Endometrial microvascular endothelial cells (primary cell): ENCODE measurements around the gene TSPAN18. TPM values are rescaled to one million over a fixed set of nuclear protein-coding genes. Genes with fewer than 3 reads are reported as not detected.

Experiments
- in situ Hi-C: cut with HindIII; loops from 2 replicates; pipeline ENCODE4 v1.10.0; 2017; ENCODE audit warnings: low sequenced_read_pairs, low pct_unique_long_range_greater_than_20kb; ENCODE audit errors: inconsistent ontology term
- total RNA-seq: library from RNA; depleted of rRNA; stranded (reverse); fragments of >200 nt; gene quantifications from one replicate; pipeline ENCODE4 v1.2.3, GENCODE V29; 2015; ENCODE audit errors: inconsistent ontology term

The TSPAN18 gene
- total RNA-seq, 1 donor from 2014 or later = 21.4 TPM

DNA sequence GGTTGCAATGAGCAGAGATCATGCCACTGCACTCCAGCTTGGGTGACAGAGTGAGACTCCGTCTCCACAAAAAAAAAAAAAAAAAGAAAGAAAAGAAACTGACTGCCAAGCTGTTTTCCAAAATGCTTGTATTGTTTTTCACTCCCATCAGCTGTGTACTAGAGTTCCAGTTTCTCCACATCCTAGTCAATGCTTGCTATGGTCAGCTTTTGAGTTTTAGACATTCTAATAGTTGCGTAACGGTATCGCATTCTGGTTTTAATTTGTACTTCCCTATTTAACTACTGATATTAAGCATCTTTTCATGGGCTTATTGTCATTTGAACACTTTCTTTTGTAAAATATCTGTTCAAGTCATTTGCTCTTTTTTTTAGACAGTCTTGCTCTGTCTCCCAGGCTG, 55.7 kb downstream of the TSPAN18 start:
- in situ Hi-C loops = loop anchor here (25.0 kb wide), 1 partner anchor 105 kb away; no protein-coding TSS in a partner anchor

DNA sequence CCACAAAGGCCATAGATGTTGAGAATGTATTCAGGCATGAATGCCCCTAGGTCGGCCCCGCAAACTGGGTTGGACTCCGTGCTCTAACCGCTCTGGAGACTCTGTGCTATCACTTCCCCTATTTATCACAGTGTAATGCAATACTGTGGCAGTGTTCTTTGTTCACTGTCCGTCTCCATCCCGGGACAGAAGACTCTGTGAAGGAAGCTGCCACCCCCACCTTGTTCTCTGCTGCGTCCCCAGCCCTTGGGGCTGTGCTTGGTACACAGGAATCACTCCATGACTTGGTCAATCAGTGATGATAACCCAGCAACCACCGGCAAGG, 57.6 kb downstream of the TSPAN18 start:
- in situ Hi-C loops = loop anchor here (25.0 kb wide), 1 partner anchor 103 kb away; no protein-coding TSS in a partner anchor

DNA sequence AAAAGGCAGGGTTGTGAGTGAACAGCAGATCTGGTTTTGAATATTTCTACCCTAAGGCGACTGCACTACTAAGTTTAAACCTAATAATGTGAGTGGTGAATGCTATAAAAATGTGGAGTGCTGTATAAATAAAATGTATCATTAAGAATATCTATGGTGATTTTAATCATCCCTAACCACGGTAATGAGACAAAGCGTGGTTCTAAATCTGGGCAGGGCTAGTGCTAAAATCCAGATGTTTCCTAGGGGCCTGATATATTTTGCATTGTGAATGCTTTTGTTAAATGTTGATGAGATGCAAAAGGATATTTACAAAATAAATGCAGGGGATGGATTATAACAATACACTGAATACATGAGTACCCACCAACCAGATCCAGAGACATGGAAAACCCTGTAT, 58.1 kb downstream of the TSPAN18 start:
- in situ Hi-C loops = loop anchor here (25.0 kb wide), 1 partner anchor 102 kb away; no protein-coding TSS in a partner anchor

DNA sequence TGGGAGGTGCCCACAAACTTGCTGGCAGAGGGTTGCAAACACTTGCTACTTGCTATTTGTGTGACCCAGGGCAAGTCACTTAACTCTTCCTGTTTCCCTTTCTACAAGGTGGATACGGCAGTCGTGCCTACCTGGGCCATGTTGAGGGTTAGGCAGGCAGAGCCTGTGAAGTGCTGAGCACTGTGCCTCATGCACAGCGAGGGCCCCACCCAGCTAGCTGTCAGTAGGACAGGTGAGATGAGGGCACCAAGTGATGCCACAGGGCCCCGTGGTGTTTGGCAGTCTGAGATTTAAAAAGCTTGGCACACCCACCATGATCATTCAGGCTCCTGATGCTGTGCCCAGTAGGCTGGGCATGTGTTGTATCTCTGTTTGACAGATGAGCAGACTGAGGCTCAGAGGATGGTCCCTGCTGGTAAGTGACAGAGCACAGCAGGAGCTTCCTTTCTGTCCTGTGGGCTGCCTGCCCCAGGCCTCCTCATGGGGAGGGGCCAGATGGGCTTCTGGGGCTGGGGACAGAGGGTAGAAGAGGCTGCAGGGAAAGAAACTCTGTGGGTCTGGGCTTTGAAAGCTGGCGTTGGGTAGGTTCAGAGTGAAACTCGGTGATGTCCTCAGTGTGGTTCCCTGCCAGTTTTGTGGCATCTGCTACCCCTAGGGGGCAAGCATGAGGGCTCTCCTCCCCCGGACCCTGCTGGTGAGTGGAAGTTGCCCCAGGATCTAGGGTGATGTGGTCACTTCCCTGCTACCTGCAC, 59.3 kb downstream of the TSPAN18 start:
- in situ Hi-C loops = loop anchor here (25.0 kb wide), 1 partner anchor 101 kb away; no protein-coding TSS in a partner anchor

DNA sequence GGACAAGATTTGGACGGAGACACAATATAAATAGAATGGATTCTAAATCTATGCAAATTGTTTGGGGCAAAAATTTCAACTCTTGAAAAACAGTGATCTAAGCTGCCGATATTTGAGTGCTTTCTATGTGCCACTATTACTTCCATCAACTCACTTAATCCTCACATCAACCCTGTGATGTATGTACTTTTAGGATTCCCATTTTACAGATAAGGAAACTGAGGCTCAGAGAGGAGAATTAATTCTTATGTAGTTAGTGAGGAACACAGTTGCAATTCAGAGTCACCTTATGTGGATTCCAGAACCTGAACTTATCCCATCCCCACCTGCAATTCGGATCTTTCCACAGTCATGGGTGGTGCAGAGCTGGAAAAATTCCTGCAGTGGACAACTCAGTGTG, 60.3 kb downstream of the TSPAN18 start:
- in situ Hi-C loops = loop anchor here (25.0 kb wide), 1 partner anchor 100 kb away; no protein-coding TSS in a partner anchor

DNA sequence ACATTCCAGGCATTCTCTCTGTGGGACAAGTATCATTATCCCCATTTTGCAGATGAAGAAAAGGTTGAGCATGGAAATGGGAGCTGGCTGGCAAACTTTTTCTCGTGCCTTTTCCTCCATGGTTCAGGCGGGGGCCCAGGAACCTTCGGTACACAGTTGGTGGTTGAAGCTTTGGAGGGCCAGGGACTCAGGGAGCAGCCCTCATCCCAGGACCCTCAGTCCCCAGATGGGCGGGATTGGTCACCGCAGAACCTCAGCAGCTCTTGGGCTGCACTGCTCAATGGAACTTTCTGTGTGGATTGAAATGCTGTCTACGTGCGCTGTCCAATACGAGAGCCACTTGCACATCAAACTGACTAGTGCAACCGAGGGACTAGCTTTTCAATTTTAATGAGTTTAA, 61.2 kb downstream of the TSPAN18 start:
- in situ Hi-C loops = loop anchor here (25.0 kb wide), 1 partner anchor 99 kb away; no protein-coding TSS in a partner anchor

DNA sequence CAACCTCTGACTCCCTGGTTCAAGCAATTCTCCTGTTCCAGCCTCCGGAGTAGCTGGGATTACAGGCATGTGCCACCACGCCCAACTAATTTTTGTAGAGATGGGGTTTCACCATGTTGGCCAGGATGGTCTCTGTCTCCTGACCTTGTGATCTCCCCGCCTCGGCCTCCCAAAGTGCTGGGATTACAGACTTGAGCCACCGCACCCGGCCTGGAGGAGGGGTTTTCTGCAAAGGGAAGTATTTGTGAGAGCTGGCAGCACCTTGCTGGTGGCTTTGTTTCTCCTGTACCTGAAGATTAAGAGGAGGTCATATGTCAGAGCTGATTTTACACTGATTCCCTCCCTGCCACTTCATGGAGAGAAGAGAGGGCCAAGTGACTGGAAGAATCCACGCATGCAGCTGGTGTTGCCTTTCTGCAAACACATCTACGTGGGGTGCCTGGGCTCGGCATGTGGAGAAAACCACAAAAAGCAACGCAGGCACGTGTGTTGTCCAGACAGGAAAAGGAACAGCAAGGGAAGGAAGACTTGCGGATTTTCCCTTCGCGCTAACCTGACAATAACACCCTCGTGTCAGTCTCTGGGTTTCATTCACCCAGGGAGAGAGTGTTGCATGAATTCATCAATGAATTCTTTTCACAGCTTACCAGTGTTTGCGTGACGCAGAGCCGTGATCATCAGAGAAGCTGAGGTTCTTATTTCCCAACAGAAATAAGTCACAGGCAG, 61.9 kb downstream of the TSPAN18 start:
- in situ Hi-C loops = loop anchor here (25.0 kb wide), 1 partner anchor 99 kb away; no protein-coding TSS in a partner anchor

DNA sequence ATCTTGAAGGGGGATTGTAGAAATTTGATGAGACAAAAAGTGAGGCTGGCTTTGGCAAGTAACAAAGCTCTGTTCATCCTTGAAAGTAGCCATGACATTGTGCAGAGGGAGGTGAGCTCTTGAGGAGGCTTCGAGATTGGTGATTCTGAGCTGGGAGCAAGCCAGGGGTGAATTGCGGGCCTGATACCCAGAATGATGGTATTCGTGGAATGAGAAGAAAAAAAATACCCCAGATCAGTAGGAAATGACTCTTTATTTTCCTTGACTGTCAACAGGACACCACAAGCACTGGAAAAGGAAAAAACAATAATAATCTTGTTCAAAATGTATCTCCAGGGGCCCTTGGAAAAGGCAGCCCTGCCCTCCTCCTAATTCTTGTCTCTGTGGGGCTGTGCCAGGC, 62.7 kb downstream of the TSPAN18 start:
- in situ Hi-C loops = loop anchor here (25.0 kb wide), 1 partner anchor 98 kb away; no protein-coding TSS in a partner anchor

DNA sequence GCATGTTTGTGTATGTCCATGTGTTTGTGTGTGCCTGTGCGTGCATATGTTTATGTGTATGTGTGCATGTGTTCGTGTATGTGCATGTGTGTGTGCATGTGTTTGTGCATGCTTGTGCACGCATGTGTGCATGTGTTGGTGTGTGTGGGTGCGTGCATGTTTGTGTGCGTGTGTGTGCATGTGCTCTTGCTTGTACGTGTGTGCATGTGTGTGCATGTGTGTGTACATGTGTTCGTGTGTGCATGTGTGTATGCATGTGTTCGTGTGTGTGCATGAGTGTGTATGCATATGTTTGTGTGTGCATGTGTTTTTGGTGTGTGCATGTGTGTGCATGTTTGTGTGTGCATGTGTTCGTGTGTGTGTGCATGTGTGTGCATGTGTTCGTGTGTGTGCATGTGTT, 63.4 kb downstream of the TSPAN18 start:
- in situ Hi-C loops = loop anchor here (25.0 kb wide), 1 partner anchor 97 kb away; no protein-coding TSS in a partner anchor

DNA sequence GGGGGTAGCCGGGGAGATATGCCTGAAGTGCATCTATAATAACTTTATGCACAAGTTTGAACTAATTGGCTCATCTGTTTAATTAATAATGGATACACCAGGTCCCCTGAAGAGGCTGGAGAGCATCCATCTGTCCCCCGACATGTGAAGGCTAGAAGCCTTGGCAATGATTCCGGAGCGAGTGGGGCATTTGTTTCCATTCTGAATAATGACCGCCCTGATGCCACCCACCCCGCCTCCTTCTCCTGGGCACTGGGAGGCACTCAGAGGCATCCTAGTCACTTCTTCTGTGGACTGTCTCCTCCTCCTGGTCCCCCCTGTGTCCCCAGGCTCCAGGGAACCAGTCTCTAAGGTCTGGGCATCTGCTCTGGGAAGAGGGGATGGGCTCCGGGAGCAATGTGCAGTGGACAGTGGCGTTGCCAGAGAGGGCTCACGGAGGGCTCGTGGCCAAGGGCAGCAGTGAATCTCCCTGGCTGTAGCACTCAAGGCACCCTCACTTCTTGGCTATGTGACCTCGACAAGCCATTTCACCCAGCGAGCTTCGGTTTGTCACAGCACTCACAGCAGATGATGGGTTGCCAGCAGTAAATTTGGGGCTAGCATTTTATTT, 64.7 kb downstream of the TSPAN18 start:
- in situ Hi-C loops = loop anchor here (25.0 kb wide), 1 partner anchor 96 kb away; no protein-coding TSS in a partner anchor

DNA sequence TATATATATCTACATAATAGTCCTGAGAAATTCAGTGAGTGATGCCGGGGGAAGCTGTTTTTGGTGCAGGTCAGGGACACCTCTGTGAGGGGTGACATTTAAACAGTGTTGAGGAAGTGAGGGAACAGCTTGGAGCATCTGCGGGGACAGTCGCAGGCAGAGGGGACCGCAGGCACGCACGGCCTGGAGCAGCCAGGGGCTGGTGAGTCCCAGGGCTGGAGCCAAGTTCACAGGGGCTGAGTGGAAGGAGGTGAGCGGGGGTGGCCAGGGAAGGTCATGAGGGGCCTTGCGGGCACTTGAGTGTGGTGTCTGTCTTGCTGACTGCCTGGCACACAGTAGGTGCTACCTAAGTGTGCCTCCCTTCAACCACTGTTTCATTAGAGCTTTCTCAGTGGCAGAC, 65.4 kb downstream of the TSPAN18 start:
- in situ Hi-C loops = loop anchor here (25.0 kb wide), 1 partner anchor 95 kb away; no protein-coding TSS in a partner anchor

DNA sequence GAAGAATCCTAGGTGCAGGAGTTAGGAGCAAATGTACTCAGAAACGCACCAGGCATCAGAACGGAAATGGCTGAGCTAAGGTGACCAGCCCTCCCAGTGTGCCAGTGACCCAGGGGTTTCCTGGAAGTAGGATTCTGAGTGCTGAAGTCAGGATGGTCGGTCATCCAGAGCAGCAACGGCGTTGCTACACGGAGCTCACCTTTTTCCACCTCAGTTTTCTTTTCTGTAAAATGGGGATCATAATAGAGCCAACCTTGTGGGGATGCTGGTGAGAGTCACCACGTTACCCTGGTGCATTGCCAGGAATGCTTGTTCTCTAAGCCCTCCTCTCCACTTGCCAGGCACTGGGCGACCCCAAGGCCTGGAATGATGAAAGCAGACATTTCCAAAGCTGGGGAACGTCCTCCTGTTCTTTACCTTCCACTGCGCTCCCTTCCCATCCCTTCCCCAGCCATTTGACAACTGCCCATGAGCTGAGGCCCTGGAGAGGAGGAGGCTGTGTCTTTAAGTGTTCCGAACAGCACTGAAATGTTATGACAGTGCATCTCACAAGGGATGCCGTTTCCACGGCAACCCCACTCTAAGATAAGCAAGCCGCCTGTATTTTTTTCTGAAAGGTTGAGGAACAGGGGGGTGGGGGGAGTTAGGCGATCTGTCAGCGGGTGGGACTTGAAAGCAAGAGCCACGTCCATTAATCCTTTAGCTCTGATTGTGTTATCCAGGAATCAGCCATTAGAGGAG, 66.8 kb downstream of the TSPAN18 start:
- in situ Hi-C loops = loop anchor here (25.0 kb wide), 1 partner anchor 94 kb away; no protein-coding TSS in a partner anchor

DNA sequence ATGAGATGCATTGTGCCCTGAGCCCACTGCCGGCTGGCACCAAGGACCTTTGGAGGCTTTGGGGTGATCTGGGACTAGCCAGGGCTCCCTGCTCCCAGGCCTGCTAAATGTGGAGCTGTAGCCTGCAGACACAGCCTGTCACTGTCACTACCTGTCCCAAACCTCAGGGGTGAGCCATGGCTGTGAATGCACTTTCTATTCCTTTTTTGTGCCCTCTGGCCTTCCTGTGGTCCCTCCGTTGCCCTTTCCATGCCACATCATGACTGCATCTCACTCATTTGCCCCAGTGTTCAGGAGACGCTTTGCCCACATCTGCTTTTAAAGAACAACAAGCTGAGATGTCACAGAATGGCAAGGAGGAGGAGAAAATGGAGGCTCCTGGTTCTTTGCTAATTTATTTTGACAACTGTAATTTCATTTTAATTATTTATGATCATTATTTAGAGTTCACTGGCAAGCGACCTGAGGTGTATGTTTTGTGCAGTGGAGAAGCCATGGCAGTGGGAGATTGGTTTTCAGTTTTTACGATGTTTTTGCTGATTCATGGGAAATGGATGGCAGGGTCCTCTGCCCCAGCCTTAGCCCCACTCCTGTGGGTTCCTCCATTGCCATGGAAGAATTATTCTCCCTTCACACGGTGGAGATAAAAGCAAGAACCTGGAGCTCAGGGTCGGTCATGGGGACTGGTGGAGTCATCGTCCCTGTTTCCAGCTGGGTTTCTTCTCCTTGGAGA, 69.2 kb downstream of the TSPAN18 start:
- in situ Hi-C loops = loop anchor here (25.0 kb wide), 1 partner anchor 91 kb away; no protein-coding TSS in a partner anchor

DNA sequence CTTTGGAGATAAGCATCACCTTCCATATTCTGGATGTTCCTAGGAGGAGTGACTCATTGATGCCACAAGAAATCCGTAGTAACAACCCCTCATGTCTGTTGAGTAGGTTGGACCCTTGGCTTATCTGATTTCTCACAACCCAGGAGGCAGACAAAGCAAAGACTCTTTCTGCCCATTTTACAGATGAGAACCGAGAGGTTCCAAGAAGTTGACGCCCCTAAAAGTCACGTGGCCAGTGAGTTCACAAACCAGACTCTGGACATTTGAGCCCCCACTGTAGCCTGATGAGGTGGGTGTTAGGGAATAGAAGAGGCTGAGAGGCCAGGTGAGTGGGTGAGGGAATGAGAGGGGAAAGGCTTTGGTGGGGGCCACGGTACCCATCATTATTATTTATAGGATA, 70.3 kb downstream of the TSPAN18 start:
- in situ Hi-C loops = loop anchor here (25.0 kb wide), 1 partner anchor 90 kb away; no protein-coding TSS in a partner anchor

DNA sequence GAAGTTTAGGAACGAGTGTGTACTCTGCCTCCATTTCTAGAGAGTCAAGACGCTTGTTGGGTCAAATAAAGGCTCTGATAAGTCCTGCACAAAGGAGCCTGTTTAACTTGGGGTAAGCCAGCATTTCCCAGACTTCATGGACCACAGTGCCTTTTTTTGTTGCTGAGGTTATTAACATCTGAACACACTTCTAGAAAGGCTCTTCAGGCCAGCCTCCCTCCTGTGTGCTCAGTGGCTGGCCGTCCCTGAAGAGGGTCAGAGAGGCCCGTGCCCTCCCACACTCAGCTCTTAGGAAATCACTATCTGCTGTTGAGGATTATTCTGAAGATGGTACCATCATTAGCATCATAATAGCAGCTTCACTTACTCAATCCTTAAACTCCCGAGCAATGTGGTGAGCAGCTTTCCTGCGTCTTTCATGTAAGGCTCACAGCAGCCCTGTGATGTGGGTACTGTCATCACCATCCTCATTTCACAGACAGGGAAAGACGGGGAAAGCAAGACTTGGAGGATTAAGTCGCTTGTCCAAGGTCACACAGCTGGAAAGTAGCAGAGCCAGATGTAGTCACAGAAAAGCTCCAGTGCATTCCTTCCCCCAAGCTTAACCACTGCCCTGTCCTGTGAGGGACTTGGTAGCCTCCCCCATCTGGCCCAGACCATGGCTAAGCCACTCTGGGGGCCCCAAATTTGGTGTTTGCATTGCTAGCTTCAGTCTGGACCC, 71.3 kb downstream of the TSPAN18 start:
- in situ Hi-C loops = loop anchor here (25.0 kb wide), 1 partner anchor 89 kb away; no protein-coding TSS in a partner anchor

DNA sequence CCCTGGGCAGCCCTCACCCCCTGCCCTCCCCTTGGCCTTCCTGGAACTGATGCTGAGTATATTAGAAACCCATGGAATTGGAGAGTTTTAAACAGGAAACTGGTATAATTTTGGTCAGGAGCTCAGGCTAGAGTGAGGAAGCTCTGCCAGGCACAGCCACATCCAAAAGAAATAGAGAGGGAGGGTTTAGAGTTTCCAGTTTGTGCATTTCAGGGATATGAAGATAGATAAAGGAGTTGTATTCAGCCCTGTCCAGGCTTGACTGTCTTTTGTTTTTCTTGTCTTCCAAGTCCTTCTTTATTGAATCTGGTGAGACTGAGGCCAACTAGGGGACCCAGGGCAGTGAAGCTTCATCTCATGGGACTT, 71.8 kb downstream of the TSPAN18 start:
- in situ Hi-C loops = loop anchor here (25.0 kb wide), 1 partner anchor 89 kb away; no protein-coding TSS in a partner anchor

DNA sequence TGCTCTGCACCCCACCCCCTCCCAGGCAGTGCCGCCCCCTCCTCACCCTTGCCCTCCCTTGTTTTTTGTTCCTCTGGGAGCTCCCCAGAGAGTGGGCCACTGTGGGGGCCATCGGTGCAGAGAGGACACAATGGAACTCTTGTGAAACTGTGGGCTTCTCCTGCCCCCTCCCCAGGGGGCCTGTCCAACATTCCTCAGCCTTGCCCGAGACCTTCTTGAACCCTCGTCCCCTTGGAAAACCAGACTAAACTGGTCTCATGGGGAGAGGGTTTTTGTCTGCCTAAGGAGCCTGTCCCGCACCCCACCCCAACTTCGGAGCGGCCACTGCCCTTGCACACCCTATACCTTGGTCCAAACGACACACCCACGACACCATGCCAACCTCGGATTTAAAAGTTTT, 72.2 kb downstream of the TSPAN18 start:
- in situ Hi-C loops = loop anchor here (25.0 kb wide), 1 partner anchor 88 kb away; no protein-coding TSS in a partner anchor
